ENCODE measurements around the gene CDCA7L. TPM values are rescaled to one million over a fixed set of nuclear protein-coding genes. Genes with fewer than 3 reads are reported as not detected.

Gene CDCA7L
- total RNA-seq, 5 donors from 2014 or later (not counting 1 experiment from before 2014, with no cell fraction given), result 11.8 to 31.1 (median 21.4) TPM

DNA sequence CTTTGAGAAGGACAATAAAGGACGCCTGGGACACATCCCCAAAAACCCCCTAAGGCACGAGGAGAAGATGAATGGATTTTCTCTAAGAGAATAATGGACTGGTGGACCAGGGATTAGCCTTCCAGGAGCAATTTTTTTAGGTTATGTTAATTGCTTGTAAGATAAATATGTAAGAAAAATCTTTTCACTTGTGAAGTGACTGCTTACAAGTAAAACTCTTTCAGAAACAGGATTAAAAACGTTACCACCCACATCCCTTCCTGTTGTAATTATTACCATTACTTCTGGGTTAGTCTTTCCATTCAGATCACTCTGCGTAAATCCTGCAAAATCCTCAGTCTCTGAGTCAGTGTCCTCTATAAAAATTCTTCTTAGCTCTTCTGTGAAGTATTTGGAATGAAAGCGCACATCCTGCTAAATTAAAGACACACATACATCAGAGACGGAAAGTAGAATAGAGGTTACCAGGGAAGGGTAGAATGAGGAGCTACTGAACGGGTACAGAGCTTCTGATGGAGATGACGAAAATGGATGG is 34.3 kb downstream of the CDCA7L start:
- CTCF ChIA-PET, result interaction anchor here in 1 of 2 donors (0.7 kb wide), 1 partner anchor 18 kb away, joined by 8 read pairs; no protein-coding TSS in a partner anchor
- peaks cover 30% of the 10 kb centered on the region for H3K36me3 Mint-ChIP-seq

DNA sequence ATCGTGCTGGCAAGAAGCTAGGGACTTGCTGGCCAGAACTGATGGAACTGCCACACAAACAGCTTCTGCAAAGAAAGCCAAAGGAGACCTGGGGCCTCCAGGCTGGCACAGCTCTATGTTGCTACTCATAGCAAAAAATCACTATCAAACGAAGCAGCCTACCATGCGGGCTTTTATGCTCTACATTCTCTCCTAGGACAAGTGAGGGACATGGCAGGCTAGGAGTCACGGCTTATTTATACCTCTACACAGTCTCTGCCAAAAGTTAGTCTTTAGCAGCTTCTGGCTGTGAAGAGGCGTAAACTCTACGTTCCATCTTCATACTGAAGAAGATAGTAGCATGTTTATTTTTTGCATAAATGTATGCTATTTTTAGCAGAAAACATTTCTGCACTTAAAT is 35.4 kb downstream of the CDCA7L start:
- no peaks in the 10 kb centered on the region for H3K4me1 Mint-ChIP-seq
- no peak overlapping the region for H3K27ac Mint-ChIP-seq
- DNase-seq (no peak), ATAC-seq (replicated peaks in 1 of 4) (no peak)
- WGBS (ENCODE audit: insufficient coverage), result 71% methylated on average over 1 of the region's 6 CpGs
- Histone ChIP-seq H3K9me3 (no peaks in the 10 kb centered on the region), H3K27ac (ENCODE audit: low read length) (no peak overlapping the region), H3K4me1 (ENCODE audit: control insufficient read depth in 1 of 2, extremely low read depth in 1 of 2, insufficient read depth in 2 of 2, low read length in 2 of 2) (no peaks in the 10 kb centered on the region), H3K36me3 (ENCODE audit: control insufficient read depth in 2 of 2, extremely low read depth in 1 of 2, insufficient read depth in 1 of 2, low read length in 1 of 2) (peaks cover 6 to 18% of the 10 kb centered on the region in 2 donors), H3K4me3 (ENCODE audit: control insufficient read depth in 1 of 2, extremely low read depth in 1 of 2, low read length in 1 of 2) (no peak overlapping the region), H3K27me3 (replicated peaks in 1 of 2; ENCODE audit: control insufficient read depth in 2 of 2, extremely low read depth in 1 of 2, insufficient read depth in 2 of 2, low read length in 1 of 2) (no peaks in the 10 kb centered on the region)
- no peak overlapping the region for H3K4me3 Mint-ChIP-seq
- H3K36me3 Mint-ChIP-seq, result peaks cover 32% of the 10 kb centered on the region
- ChIA-PET CTCF (no interaction called here), POLR2A (no interaction called here)
- no peaks in the 10 kb centered on the region for H3K27me3 Mint-ChIP-seq
- H3K9me3 Mint-ChIP-seq, result no peaks in the 10 kb centered on the region

More for the DNA sequence above, 34.3 kb downstream of the CDCA7L start:
- no CpG with 5 or more reads among the region's 8 CpGs for whole genome bisulfite sequencing (ENCODE audit: insufficient coverage)
- H3K4me3 Mint-ChIP-seq, result no peak overlapping the region
- POLR2A ChIA-PET, result no interaction called here
- Histone ChIP-seq H3K27me3 (replicated peaks in 1 of 2; ENCODE audit: control insufficient read depth in 2 of 2, extremely low read depth in 1 of 2, insufficient read depth in 2 of 2, low read length in 1 of 2) (no peaks in the 10 kb centered on the region), H3K9me3 (no peaks in the 10 kb centered on the region), H3K36me3 (ENCODE audit: control insufficient read depth in 2 of 2, extremely low read depth in 1 of 2, insufficient read depth in 1 of 2, low read length in 1 of 2) (peaks cover 3 to 13% of the 10 kb centered on the region in 2 donors), H3K27ac (ENCODE audit: low read length) (no peak overlapping the region), H3K4me3 (ENCODE audit: control insufficient read depth in 1 of 2, extremely low read depth in 1 of 2, low read length in 1 of 2) (no peak overlapping the region), H3K4me1 (ENCODE audit: control insufficient read depth in 1 of 2, extremely low read depth in 1 of 2, insufficient read depth in 2 of 2, low read length in 2 of 2) (no peaks in the 10 kb centered on the region)
- DNase-seq (no peak), ATAC-seq (replicated peaks in 1 of 4) (no peak)
- no peaks in the 10 kb centered on the region for H3K27me3 Mint-ChIP-seq
- H3K4me1 Mint-ChIP-seq, result no peaks in the 10 kb centered on the region
- no peak overlapping the region for H3K27ac Mint-ChIP-seq
- no peaks in the 10 kb centered on the region for H3K9me3 Mint-ChIP-seq

GRCh38 chr7:21908746-21909145 is 37.0 kb downstream of the CDCA7L start:
- H3K27ac Mint-ChIP-seq, result no peak overlapping the region
- CTCF ChIA-PET, result interaction anchor here in 1 of 2 donors (0.9 kb wide), 1 partner anchor 647 kb away, joined by 3 read pairs; no protein-coding TSS in a partner anchor
- no peaks in the 10 kb centered on the region for H3K4me1 Mint-ChIP-seq
- no peak for DNase-seq
- no peak overlapping the region for H3K4me3 ChIP-seq (ENCODE audit: control insufficient read depth in 1 of 2, extremely low read depth in 1 of 2, low read length in 1 of 2)
- POLR2A ChIA-PET, result no interaction called here
- no peaks in the 10 kb centered on the region for H3K4me1 ChIP-seq (ENCODE audit: control insufficient read depth in 1 of 2, extremely low read depth in 1 of 2, insufficient read depth in 2 of 2, low read length in 2 of 2)
- H3K4me3 Mint-ChIP-seq, result no peak overlapping the region
- ATAC-seq (replicated peaks in 1 of 4), result no peak
- WGBS (ENCODE audit: insufficient coverage), result 91% methylated on average over 5 of the region's 5 CpGs
- H3K36me3 Mint-ChIP-seq, result peaks cover 27% of the 10 kb centered on the region
- H3K27me3 ChIP-seq (replicated peaks in 1 of 2; ENCODE audit: control insufficient read depth in 2 of 2, extremely low read depth in 1 of 2, insufficient read depth in 2 of 2, low read length in 1 of 2), result no peaks in the 10 kb centered on the region
- H3K9me3 Mint-ChIP-seq, result no peaks in the 10 kb centered on the region
- H3K9me3 ChIP-seq, result no peaks in the 10 kb centered on the region
- no peak overlapping the region for H3K27ac ChIP-seq (ENCODE audit: low read length)
- H3K27me3 Mint-ChIP-seq, result no peaks in the 10 kb centered on the region
- peaks cover 7 to 12% of the 10 kb centered on the region in 2 donors for H3K36me3 ChIP-seq (ENCODE audit: control insufficient read depth in 2 of 2, extremely low read depth in 1 of 2, insufficient read depth in 1 of 2, low read length in 1 of 2)

- Histone ChIP-seq H3K27me3 (replicated peaks in 1 of 2; ENCODE audit: control insufficient read depth in 2 of 2, extremely low read depth in 1 of 2, insufficient read depth in 2 of 2, low read length in 1 of 2) (no peaks in the 10 kb centered on the region), H3K36me3 (ENCODE audit: control insufficient read depth in 2 of 2, extremely low read depth in 1 of 2, insufficient read depth in 1 of 2, low read length in 1 of 2) (peaks cover 12 to 19% of the 10 kb centered on the region in 2 donors), H3K4me3 (ENCODE audit: control insufficient read depth in 1 of 2, extremely low read depth in 1 of 2, low read length in 1 of 2) (no peak overlapping the region), H3K27ac (ENCODE audit: low read length) (no peak overlapping the region), H3K4me1 (ENCODE audit: control insufficient read depth in 1 of 2, extremely low read depth in 1 of 2, insufficient read depth in 2 of 2, low read length in 2 of 2) (peaks cover 4 to 7% of the 10 kb centered on the region in 2 experiments), H3K9me3 (no peaks in the 10 kb centered on the region)
- peaks cover 21% of the 10 kb centered on the region for H3K36me3 Mint-ChIP-seq
- DNase-seq (no peak), ATAC-seq (replicated peaks in 1 of 4) (no peak)
- no peak overlapping the region for H3K27ac Mint-ChIP-seq
- peaks cover 10 to 13% (median 12%) of the 10 kb centered on the region in 3 donors for H3K4me1 Mint-ChIP-seq
- no peak overlapping the region for H3K4me3 Mint-ChIP-seq
- H3K27me3 Mint-ChIP-seq, result no peaks in the 10 kb centered on the region
- no peaks in the 10 kb centered on the region for H3K9me3 Mint-ChIP-seq
- ChIA-PET POLR2A (no interaction called here), CTCF (no interaction called here)
- WGBS (ENCODE audit: insufficient coverage), result 94% methylated on average over 8 of the region's 14 CpGs
Measured at GRCh38 chr7:21903020-21903786, 42.5 kb downstream of the CDCA7L start.

GRCh38 chr7:21902240-21902639 is 43.5 kb downstream of the CDCA7L start:
- H3K9me3 Mint-ChIP-seq, result no peaks in the 10 kb centered on the region
- 93% methylated on average over 5 of the region's 5 CpGs for WGBS (ENCODE audit: insufficient coverage)
- H3K4me1 Mint-ChIP-seq, result peaks cover 17 to 23% (median 20%) of the 10 kb centered on the region in 3 donors
- H3K36me3 Mint-ChIP-seq, result peaks cover 22% of the 10 kb centered on the region
- ChIA-PET POLR2A (no interaction called here), CTCF (no interaction called here)
- Histone ChIP-seq H3K27me3 (replicated peaks in 1 of 2; ENCODE audit: control insufficient read depth in 2 of 2, extremely low read depth in 1 of 2, insufficient read depth in 2 of 2, low read length in 1 of 2) (no peaks in the 10 kb centered on the region), H3K4me3 (ENCODE audit: control insufficient read depth in 1 of 2, extremely low read depth in 1 of 2, low read length in 1 of 2) (no peak overlapping the region), H3K4me1 (ENCODE audit: control insufficient read depth in 1 of 2, extremely low read depth in 1 of 2, insufficient read depth in 2 of 2, low read length in 2 of 2) (peaks cover 12 to 15% of the 10 kb centered on the region in 2 experiments), H3K9me3 (no peaks in the 10 kb centered on the region), H3K27ac (ENCODE audit: low read length) (no peak overlapping the region), H3K36me3 (ENCODE audit: control insufficient read depth in 2 of 2, extremely low read depth in 1 of 2, insufficient read depth in 1 of 2, low read length in 1 of 2) (peaks cover 10 to 19% of the 10 kb centered on the region in 2 donors)
- H3K4me3 Mint-ChIP-seq, result no peak overlapping the region
- peak overlapping the region in 1 of 2 donors; percentile 62 for H3K27ac Mint-ChIP-seq
- ATAC-seq (replicated peaks in 1 of 4), result no peak
- DNase-seq, result no peak
- H3K27me3 Mint-ChIP-seq, result no peaks in the 10 kb centered on the region

- peak overlapping the region; percentile 75 to 79 (median 78) for H3K4me3 Mint-ChIP-seq
- Histone ChIP-seq H3K36me3 (ENCODE audit: control insufficient read depth in 2 of 2, extremely low read depth in 1 of 2, insufficient read depth in 1 of 2, low read length in 1 of 2) (peaks cover 4 to 11% of the 10 kb centered on the region in 2 donors), H3K4me1 (ENCODE audit: control insufficient read depth in 1 of 2, extremely low read depth in 1 of 2, insufficient read depth in 2 of 2, low read length in 2 of 2) (peaks cover 16% of the 10 kb centered on the region in 2 experiments), H3K27me3 (replicated peaks in 1 of 2; ENCODE audit: control insufficient read depth in 2 of 2, extremely low read depth in 1 of 2, insufficient read depth in 2 of 2, low read length in 1 of 2) (no peaks in the 10 kb centered on the region), H3K9me3 (no peaks in the 10 kb centered on the region), H3K27ac (ENCODE audit: low read length) (peak overlapping the region; percentile 60), H3K4me3 (ENCODE audit: control insufficient read depth in 1 of 2, extremely low read depth in 1 of 2, low read length in 1 of 2) (peak overlapping the region in 1 of 2 donors; percentile 23)
- H3K36me3 Mint-ChIP-seq, result peaks cover 12% of the 10 kb centered on the region
- H3K4me1 Mint-ChIP-seq, result peaks cover 21 to 27% (median 24%) of the 10 kb centered on the region in 3 donors
- ATAC-seq (replicated peaks in 1 of 4) (peak; percentile 70 to 93 (median 85)), DNase-seq (peak in 24 of 35 experiments; percentile 0 to 56 (median 11))
- ChIA-PET POLR2A (no interaction called here), CTCF (interaction anchor here in 1 of 2 donors (0.9 kb wide), 1 partner anchor 15 kb away, joined by 3 read pairs; no protein-coding TSS in a partner anchor)
- no peaks in the 10 kb centered on the region for H3K9me3 Mint-ChIP-seq
- H3K27me3 Mint-ChIP-seq, result no peaks in the 10 kb centered on the region
- WGBS (ENCODE audit: insufficient coverage), result 84% methylated on average over 11 of the region's 17 CpGs
- peak overlapping the region; percentile 92 to 97 for H3K27ac Mint-ChIP-seq
Measured at GRCh38 chr7:21898265-21898930, 47.3 kb downstream of the CDCA7L start.

All from T-cell (primary cell).